Measurements from ENCODE around the gene EDEM3. TPM values are rescaled to one million over a fixed set of nuclear protein-coding genes. Genes with fewer than 3 reads are reported as not detected.

The EDEM3 gene, protein sequence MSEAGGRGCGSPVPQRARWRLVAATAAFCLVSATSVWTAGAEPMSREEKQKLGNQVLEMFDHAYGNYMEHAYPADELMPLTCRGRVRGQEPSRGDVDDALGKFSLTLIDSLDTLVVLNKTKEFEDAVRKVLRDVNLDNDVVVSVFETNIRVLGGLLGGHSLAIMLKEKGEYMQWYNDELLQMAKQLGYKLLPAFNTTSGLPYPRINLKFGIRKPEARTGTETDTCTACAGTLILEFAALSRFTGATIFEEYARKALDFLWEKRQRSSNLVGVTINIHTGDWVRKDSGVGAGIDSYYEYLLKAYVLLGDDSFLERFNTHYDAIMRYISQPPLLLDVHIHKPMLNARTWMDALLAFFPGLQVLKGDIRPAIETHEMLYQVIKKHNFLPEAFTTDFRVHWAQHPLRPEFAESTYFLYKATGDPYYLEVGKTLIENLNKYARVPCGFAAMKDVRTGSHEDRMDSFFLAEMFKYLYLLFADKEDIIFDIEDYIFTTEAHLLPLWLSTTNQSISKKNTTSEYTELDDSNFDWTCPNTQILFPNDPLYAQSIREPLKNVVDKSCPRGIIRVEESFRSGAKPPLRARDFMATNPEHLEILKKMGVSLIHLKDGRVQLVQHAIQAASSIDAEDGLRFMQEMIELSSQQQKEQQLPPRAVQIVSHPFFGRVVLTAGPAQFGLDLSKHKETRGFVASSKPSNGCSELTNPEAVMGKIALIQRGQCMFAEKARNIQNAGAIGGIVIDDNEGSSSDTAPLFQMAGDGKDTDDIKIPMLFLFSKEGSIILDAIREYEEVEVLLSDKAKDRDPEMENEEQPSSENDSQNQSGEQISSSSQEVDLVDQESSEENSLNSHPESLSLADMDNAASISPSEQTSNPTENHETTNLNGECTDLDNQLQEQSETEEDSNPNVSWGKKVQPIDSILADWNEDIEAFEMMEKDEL
- 54.3 and 56.0 TPM in 2 replicates for total RNA-seq

DNA sequence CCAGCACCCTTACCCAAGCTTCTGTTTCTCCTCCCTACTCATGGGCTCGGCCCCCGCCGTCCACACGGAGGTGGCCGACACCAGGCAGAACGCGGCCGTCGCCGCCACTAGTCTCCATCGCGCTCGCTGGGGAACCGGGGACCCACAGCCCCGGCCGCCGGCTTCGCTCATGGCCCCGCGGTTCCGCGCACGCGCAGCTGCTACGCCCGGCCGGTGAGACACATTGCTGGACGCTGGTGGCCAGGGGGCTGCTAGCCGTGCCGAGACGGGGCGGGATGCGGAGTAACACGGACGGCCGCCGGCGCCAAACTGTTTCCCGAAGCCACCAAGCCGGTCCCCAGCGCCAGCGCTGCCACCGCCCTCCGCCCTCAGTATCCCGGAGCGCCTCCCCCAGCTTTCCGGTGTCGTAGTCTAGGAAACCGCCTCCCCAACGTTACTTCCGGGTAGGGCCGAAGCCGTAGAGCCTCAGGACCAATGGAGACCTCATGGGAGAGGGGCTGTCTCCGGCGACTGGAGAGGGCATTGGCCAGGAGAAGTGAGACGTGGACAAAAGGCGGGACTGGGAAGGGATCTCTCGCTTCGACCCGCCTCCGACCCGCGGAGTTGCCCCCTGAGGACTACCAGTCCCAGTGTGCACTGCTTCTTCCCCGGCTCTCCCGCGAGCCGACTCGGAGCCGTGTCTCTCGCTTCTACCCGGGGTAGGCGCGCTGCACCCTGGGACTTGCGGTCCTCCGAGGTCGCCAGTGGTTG lies at the start of gene EDEM3:
TSS of gene EDEM3 (minus strand) at position 383 of the 750 bp plus-strand sequence. CDS start at position 171, 212 bp downstream.

Other genes with a start within 250 kb of the EDEM3 start
- gene NIBAN1, start 219.7 kb upstream of the EDEM3 start, total RNA-seq = 12.2 and 14.9 TPM in 2 replicates